GM12864 (cell line): ENCODE data around the gene DRAXIN.

Experiments
- DNase-seq: peaks from one replicate; pipeline ENCODE4 v3.0.0-alpha.2; 2011; ENCODE audit warnings: low read depth
- H3K4me3 ChIP-seq: 2 replicates; pipeline ENCODE4 v1.5.1; 2011; ENCODE audit warnings: mild to moderate bottlenecking, low read depth, low read length, control low read depth
- CTCF ChIP-seq: IDR thresholded peaks from 2 replicates; pipeline ENCODE4 v1.5.1; 2011; ENCODE audit warnings: low read depth, mild to moderate bottlenecking, moderate library complexity, low read length, control low read depth, inconsistent platforms; ENCODE audit errors: missing control alignments

The DRAXIN gene

GRCh38 chr1:11720033-11720376, 28.5 kb downstream of the DRAXIN start:
- DNase-seq: no peak
- H3K4me3 ChIP-seq: no peak overlapping the region
- no peak for TF ChIP-seq CTCF

- no peak for TF ChIP-seq CTCF
- DNase-seq: no peak
- no peak overlapping the region for H3K4me3 ChIP-seq
Measured at GRCh38 chr1:11720525-11720924, 29.0 kb downstream of the DRAXIN start.

- H3K4me3 ChIP-seq: no peak overlapping the region
- no peak for TF ChIP-seq CTCF
- no peak for DNase-seq
Measured at GRCh38 chr1:11721311-11721710, 29.8 kb downstream of the DRAXIN start.

GRCh38 chr1:11722538-11722937, 31.0 kb downstream of the DRAXIN start:
- TF ChIP-seq CTCF: no peak
- DNase-seq: no peak
- H3K4me3 ChIP-seq: no peak overlapping the region

- DNase-seq: no peak
- no peak for TF ChIP-seq CTCF
- no peak overlapping the region for H3K4me3 ChIP-seq
Measured at GRCh38 chr1:11725616-11726015, 34.1 kb downstream of the DRAXIN start.

GRCh38 chr1:11727119-11727518, 35.6 kb downstream of the DRAXIN start:
- no peak overlapping the region for H3K4me3 ChIP-seq
- DNase-seq: no peak
- no peak for TF ChIP-seq CTCF

- no peak for DNase-seq
- no peak for TF ChIP-seq CTCF
- no peak overlapping the region for H3K4me3 ChIP-seq
Measured at GRCh38 chr1:11728126-11728806, 36.8 kb downstream of the DRAXIN start.
